Testis (tissue), 2 donors: Measurements from ENCODE around the gene EIF4G3.

Source experiments
- CTCF ChIP-seq, 3 experiments: fragments of 450-650 bp in 2 of 3; fragments of 200-600 bp in 1 of 3; sonication (generic) in 1 of 3; IDR thresholded peaks; one replicate each; pipeline ENCODE4 v1.5.1; 2016 to 2019; ENCODE audit warnings: antibody characterized with exemption in 3 of 3, mild to moderate bottlenecking in 2 of 3, moderate library complexity in 1 of 3
- POLR2A ChIP-seq: fragments of 450-650 bp; IDR thresholded peaks from one replicate; pipeline ENCODE4 v1.6.1; 2017; ENCODE audit warnings: antibody characterized with exemption, mild to moderate bottlenecking, moderate library complexity

GRCh38 chr1:20921285-20921684 is 255.4 kb downstream of the EIF4G3 start:
- no peak for TF ChIP-seq CTCF (IDR thresholded peaks at IDR 0.05)
- no peak for TF ChIP-seq POLR2A
